Thoracic aorta (tissue), 2 donors: ENCODE results near the gene TNRC6C. TPM values are rescaled to one million over a fixed set of nuclear protein-coding genes. Genes with fewer than 3 reads are reported as not detected.
"Not testable (repeated sequence)": the region's sequence is repeated elsewhere in the genome, so short reads cannot be mapped to it uniquely, and the experiment has no call there.

Experiments
- ATAC-seq: fragments of 150-250 bp; one replicate; pipeline ENCODE4 v1.8.0; 2017; ENCODE audit warnings: low read depth; ENCODE audit not compliant: insufficient number of reproducible peaks, low FRiP score
- DNase-seq: peaks from one replicate; pipeline ENCODE4 v3.0.0-alpha.2; 2020; ENCODE audit warnings: low spot score
- H3K27ac ChIP-seq, 2 donors: fragments of 200-600 bp; sonication (generic); 1 replicate in 1 of 2; 2 replicates in 1 of 2; pipeline ENCODE4 v1.5.1; 2016; ENCODE audit warnings: mild to moderate bottlenecking in 2 of 2, moderate library complexity in 2 of 2
- H3K27me3 ChIP-seq: fragments of 200-600 bp; sonication (generic); replicated peaks from 2 replicates; pipeline ENCODE4 v1.6.0; 2016; ENCODE audit warnings: mild to moderate bottlenecking; ENCODE audit not compliant: insufficient read depth
- H3K36me3 ChIP-seq: fragments of 200-600 bp; sonication (generic); one replicate; pipeline ENCODE4 v1.5.1; 2016
- H3K4me1 ChIP-seq, 2 donors: fragments of 200-600 bp; sonication (generic); 1 replicate in 1 of 2; 2 replicates in 1 of 2; pipeline versions ENCODE4 v1.5.1 to v1.6.0; 2016; ENCODE audit warnings: low read depth in 2 of 2, mild to moderate bottlenecking in 1 of 2; ENCODE audit not compliant: control insufficient read depth in 1 of 2
- H3K4me3 ChIP-seq: fragments of 200-600 bp; sonication (generic); 2 replicates; pipeline ENCODE4 v1.5.1; 2016; ENCODE audit warnings: mild to moderate bottlenecking
- H3K9me3 ChIP-seq: fragments of 200-600 bp; sonication (generic); 2 replicates; pipeline ENCODE4 v1.5.1; 2016
- CTCF ChIP-seq: fragments of 200-600 bp; sonication (generic); IDR thresholded peaks from one replicate; pipeline ENCODE4 v1.5.1; 2019; ENCODE audit warnings: antibody characterized with exemption
- total RNA-seq, 2 donors: library from RNA; depleted of rRNA; stranded (reverse); fragments of >200 nt; gene quantifications; one replicate each; pipeline versions ENCODE4 v1.1.0 to v1.2.3, GENCODE V29; 2016

Gene TNRC6C
- total RNA-seq, 2 donors from 2014 or later: 27.8 to 41.1 TPM

DNA sequence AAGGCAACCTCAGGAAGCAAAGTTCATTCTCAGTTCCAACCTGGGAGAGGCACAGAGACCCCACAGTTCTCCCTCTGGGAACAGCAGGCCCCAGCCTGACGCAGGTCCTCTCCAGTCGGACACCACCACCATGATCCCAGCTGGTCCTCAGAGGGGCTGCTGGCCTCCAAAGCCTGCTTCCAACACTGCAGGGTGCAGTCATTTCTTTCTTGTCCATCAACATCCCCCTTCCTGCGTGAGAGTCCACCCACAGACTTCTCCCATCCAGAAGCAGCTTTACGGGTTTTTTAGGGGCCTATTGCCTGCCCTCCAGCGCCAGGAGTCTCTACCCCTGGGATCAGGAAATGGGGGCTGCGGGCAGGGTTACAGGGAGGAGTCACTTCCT lies 29.3 kb upstream of the TNRC6C start:
- Histone ChIP-seq H3K9me3 (no peaks in the 10 kb centered on the region), H3K4me3 (no peak overlapping the region), H3K4me1 (no peaks in the 10 kb centered on the region), H3K27ac (no peak overlapping the region), H3K36me3 (no peaks in the 10 kb centered on the region), H3K27me3 (no peaks in the 10 kb centered on the region)
- DNase-seq (no peak), ATAC-seq (no peak)
- no peak for TF ChIP-seq CTCF

GRCh38 chr17:77929871-77930436 lies 28.5 kb upstream of the TNRC6C start:
- no peak for TF ChIP-seq CTCF
- no peak overlapping the region for H3K4me3 ChIP-seq
- no peaks in the 10 kb centered on the region for H3K9me3 ChIP-seq
- DNase-seq (no peak), ATAC-seq (no peak)
- no peaks in the 10 kb centered on the region for H3K4me1 ChIP-seq
- H3K27me3 ChIP-seq: no peaks in the 10 kb centered on the region
- H3K36me3 ChIP-seq: no peaks in the 10 kb centered on the region
- no peak overlapping the region for H3K27ac ChIP-seq

- no peak for TF ChIP-seq CTCF
- ATAC-seq (no peak), DNase-seq (no peak)
- Histone ChIP-seq H3K4me1 (no peaks in the 10 kb centered on the region), H3K36me3 (no peaks in the 10 kb centered on the region), H3K27me3 (no peaks in the 10 kb centered on the region), H3K27ac (no peak overlapping the region), H3K9me3 (no peaks in the 10 kb centered on the region), H3K4me3 (no peak overlapping the region)
Observed at GRCh38 chr17:77930780-77931768, 27.4 kb upstream of the TNRC6C start.

GRCh38 chr17:77933777-77934398 lies 24.6 kb upstream of the TNRC6C start:
- no peak for TF ChIP-seq CTCF
- Histone ChIP-seq H3K4me1 (no peaks in the 10 kb centered on the region), H3K9me3 (no peaks in the 10 kb centered on the region), H3K4me3 (no peak overlapping the region), H3K27ac (no peak overlapping the region), H3K36me3 (no peaks in the 10 kb centered on the region), H3K27me3 (no peaks in the 10 kb centered on the region)
- DNase-seq: no peak
- no peak for ATAC-seq

GRCh38 chr17:77935121-77935571 lies 23.4 kb upstream of the TNRC6C start:
- DNase-seq (no peak), ATAC-seq (no peak)
- H3K9me3 ChIP-seq: no peaks in the 10 kb centered on the region
- no peaks in the 10 kb centered on the region for H3K27me3 ChIP-seq
- no peak overlapping the region for H3K4me3 ChIP-seq
- no peak for TF ChIP-seq CTCF
- no peaks in the 10 kb centered on the region for H3K36me3 ChIP-seq
- H3K27ac ChIP-seq: no peak overlapping the region
- H3K4me1 ChIP-seq: no peaks in the 10 kb centered on the region

DNA sequence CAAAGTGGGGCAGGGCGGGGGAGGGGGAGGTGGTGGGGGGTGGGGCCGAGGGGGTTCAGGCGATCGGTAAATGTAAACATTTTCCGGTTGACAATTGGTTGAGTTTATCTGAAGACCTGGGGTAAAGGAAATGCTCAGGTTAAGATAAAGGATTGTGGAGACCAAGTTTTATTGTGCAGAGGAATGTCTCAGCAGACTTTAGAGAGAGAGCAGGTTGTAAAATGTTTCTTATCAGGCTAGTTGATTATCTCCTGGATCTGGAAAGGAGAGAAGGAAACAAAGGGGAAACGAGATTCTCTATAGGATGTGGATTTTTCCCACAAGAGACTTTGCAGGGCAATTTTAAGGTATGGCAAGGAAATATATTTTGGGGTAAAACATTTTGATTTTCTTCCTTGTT lies 22.8 kb upstream of the TNRC6C start:
- not testable (repeated sequence) for H3K4me3 ChIP-seq, H3K27ac ChIP-seq, ATAC-seq

More for the DNA sequence above, 22.8 kb upstream of the TNRC6C start:
- not testable (repeated sequence) for H3K4me1 ChIP-seq, H3K27me3 ChIP-seq, H3K9me3 ChIP-seq, DNase-seq, H3K36me3 ChIP-seq
